RWPE1 (cell line): ENCODE measurements around the gene ENTHD1.
"Not testable (repeated sequence)": the region's sequence is repeated elsewhere in the genome, so short reads cannot be mapped to it uniquely, and the experiment has no call there.

ENCODE experiments used
- CTCF ChIA-PET: fragments of 350-600 bp; sonication (Branson Sonifier 250); formaldehyde crosslinking; extraction: SDS; loops from one replicate; lab custom pipeline; 2021; lab: Yijun Ruan, JAX
- POLR2A ChIA-PET: fragments of 400-600 bp; formaldehyde crosslinking; extraction: SDS; loops from one replicate; lab custom pipeline; 2020; ENCODE audit warnings: antibody characterized with exemption; ENCODE audit not compliant: low non-redundant PET; lab: Yijun Ruan, JAX
- DNase-seq: peaks from one replicate; pipeline ENCODE4 v3.0.0; 2012; ENCODE audit warnings: low spot score
- H3K27ac ChIP-seq: fragments of 450-650 bp; 2 replicates; pipeline ENCODE4 v1.5.1; 2017
- CTCF ChIP-seq: fragments of 450-650 bp; conservative IDR thresholded peaks from 2 replicates; pipeline ENCODE4 v1.5.1; 2017; ENCODE audit warnings: low read depth, mild to moderate bottlenecking

The ENTHD1 gene

GRCh38 chr22:39859903-39860588, 33.5 kb downstream of the ENTHD1 start:
- TF ChIP-seq CTCF = no peak
- ChIA-PET POLR2A (no interaction called here), CTCF (no interaction called here)
- H3K27ac ChIP-seq = no peak overlapping the region
- DNase-seq = no peak

- no peak for DNase-seq
- POLR2A ChIA-PET = no interaction called here
- CTCF ChIA-PET = interaction anchor here (0.6 kb wide), 1 partner anchor 734 kb away, joined by 3 read pairs; no protein-coding TSS in a partner anchor
- no peak for TF ChIP-seq CTCF
- no peak overlapping the region for H3K27ac ChIP-seq
These were observed 37.0 kb downstream of the ENTHD1 start for GRCh38 chr22:39856588-39856987.

- no peak for TF ChIP-seq CTCF
- no peak for DNase-seq
- POLR2A ChIA-PET = no interaction called here
- no peak overlapping the region for H3K27ac ChIP-seq
- CTCF ChIA-PET = no interaction called here
These were observed 40.8 kb downstream of the ENTHD1 start for GRCh38 chr22:39852799-39853198.

GRCh38 chr22:39851606-39852315, 41.8 kb downstream of the ENTHD1 start:
- CTCF ChIA-PET = no interaction called here
- H3K27ac ChIP-seq = no peak overlapping the region
- POLR2A ChIA-PET = no interaction called here
- DNase-seq = no peak
- no peak for TF ChIP-seq CTCF

GRCh38 chr22:39847477-39847876, 46.1 kb downstream of the ENTHD1 start:
- no peak for DNase-seq
- POLR2A ChIA-PET = no interaction called here
- TF ChIP-seq CTCF = no peak
- CTCF ChIA-PET = interaction anchor here (0.6 kb wide), 1 partner anchor 64 kb away, joined by 3 read pairs; no protein-coding TSS in a partner anchor
- no peak overlapping the region for H3K27ac ChIP-seq

- DNase-seq, CTCF ChIA-PET: not testable (repeated sequence)
These were observed 47.0 kb downstream of the ENTHD1 start for GRCh38 chr22:39846539-39846938.

GRCh38 chr22:39845529-39845928, 48.0 kb downstream of the ENTHD1 start:
- CTCF ChIA-PET = no interaction called here

More at GRCh38 chr22:39846539-39846938, 47.0 kb downstream of the ENTHD1 start:
- POLR2A ChIA-PET, H3K27ac ChIP-seq: not testable (repeated sequence)

More at GRCh38 chr22:39845529-39845928, 48.0 kb downstream of the ENTHD1 start:
- POLR2A ChIA-PET = no interaction called here
- no peak overlapping the region for H3K27ac ChIP-seq
- TF ChIP-seq CTCF = no peak
- no peak for DNase-seq
